Kasumi-1 (cell line): Measurements from ENCODE around the gene CD68.

Experiments
- DNase-seq, 2 experiments: peaks; one replicate each; lab custom pipeline; 2025; lab: John Stamatoyannopoulos, UW

CD68 gene

GRCh38 chr17:7579001-7579833 lies at the start of gene CD68:
TSS of gene CD68 (plus strand) at chr17:7579638. CDS start at chr17:7579678, 40 bp downstream.
- peak; percentile 78 to 85 for DNase-seq

- DNase-seq = no peak
Measured at GRCh38 chr17:7530023-7530900, 49.2 kb upstream of the CD68 start.

- no peak for DNase-seq
Measured at GRCh38 chr17:7538050-7538449, 41.4 kb upstream of the CD68 start.

- DNase-seq = no peak
Measured at GRCh38 chr17:7538891-7539545, 40.4 kb upstream of the CD68 start.

- no peak for DNase-seq
Measured at GRCh38 chr17:7541074-7541621, 38.3 kb upstream of the CD68 start.

- DNase-seq = no peak
Measured at GRCh38 chr17:7544911-7545310, 34.5 kb upstream of the CD68 start.

- DNase-seq = no peak
Measured at GRCh38 chr17:7548585-7549400, 30.6 kb upstream of the CD68 start, which contains the start of gene TNFSF12. TSS of gene TNFSF12 (plus strand) at chr17:7549058. CDS start at chr17:7549154, 96 bp downstream.

GRCh38 chr17:7549401-7550055 lies 29.9 kb upstream of the CD68 start:
- DNase-seq = no peak

- no peak for DNase-seq
Measured at GRCh38 chr17:7550344-7550743, 29.1 kb upstream of the CD68 start.

GRCh38 chr17:7551396-7551795 lies 28.0 kb upstream of the CD68 start:
- DNase-seq = no peak

GRCh38 chr17:7552621-7553051 lies 26.8 kb upstream of the CD68 start:
- peak; percentile 49 to 52 for DNase-seq

GRCh38 chr17:7553356-7553755 lies 26.1 kb upstream of the CD68 start:
- DNase-seq = no peak

- no peak for DNase-seq
Measured at GRCh38 chr17:7555320-7555948, 24.0 kb upstream of the CD68 start.

GRCh38 chr17:7556627-7557026 lies 22.8 kb upstream of the CD68 start:
- no peak for DNase-seq

GRCh38 chr17:7557147-7557764 lies 22.2 kb upstream of the CD68 start:
- DNase-seq = no peak

GRCh38 chr17:7557775-7558543 lies 21.5 kb upstream of the CD68 start:
- peak; percentile 74 to 79 for DNase-seq

- DNase-seq = peak; percentile 55 to 61
Measured at GRCh38 chr17:7558544-7559319, 20.7 kb upstream of the CD68 start, which contains the start of gene TNFSF13. TSS of gene TNFSF13 (plus strand) at chr17:7558750. CDS start at chr17:7559040, 290 bp downstream.
